GM12878 (cell line): ENCODE measurements around the gene CDK13. TPM values are rescaled to one million over a fixed set of nuclear protein-coding genes. Genes with fewer than 3 reads are reported as not detected.
"Not testable (repeated sequence)": the region's sequence is repeated elsewhere in the genome, so short reads cannot be mapped to it uniquely, and the experiment has no call there.

Experiments used
- ATAC-seq: fragments of 200-7000 bp; cut with Tn5 transposase; 3 replicates; pipeline ENCODE4 v1.9.1; 2020; ENCODE audit warnings: mild to moderate bottlenecking, moderate library complexity
- BruUV-seq: library from RNA; stranded (reverse); fragments of 400-500 nt; replicated peaks from 2 replicates; lab custom pipeline; 2021; lab: Mats Ljungman, UMichigan
- CTCF ChIA-PET: fragments of 300-600 bp; sonication (Branson Sonifier 250); formaldehyde crosslinking; extraction: SDS; loops from one replicate; lab custom pipeline; 2021; ENCODE audit warnings: inconsistent platforms; lab: Yijun Ruan, JAX
- POLR2A ChIA-PET: fragments of 350-600 bp; formaldehyde crosslinking; extraction: SDS; loops from one replicate; lab custom pipeline; 2021; ENCODE audit warnings: inconsistent platforms; lab: Charles Lee
- RAD21 ChIA-PET: fragments of 300-600 bp; sonication (Branson Sonifier 250); formaldehyde crosslinking; loops from one replicate; lab custom pipeline; 2023; ENCODE audit warnings: antibody characterized with exemption; ENCODE audit not compliant: unreplicated experiment; lab: Charles Lee
- SMC1A ChIA-PET: fragments of 300-600 bp; sonication (Branson Sonifier 250); formaldehyde crosslinking; loops from one replicate; lab custom pipeline; 2023; ENCODE audit not compliant: unreplicated experiment, uncharacterized antibody; lab: Charles Lee
- DNase-seq: peaks from one replicate; pipeline ENCODE4 v3.0.0-alpha.2; 2011; ENCODE audit warnings: low read depth, low spot score
- FAIRE-seq: peaks from 3 replicates; lab custom pipeline; 2011; peaks lifted over from hg19 to GRCh38; lab: Jason Lieb, UNC
- H2AFZ ChIP-seq: 2 replicates; pipeline ENCODE4 v1.6.0; 2011; ENCODE audit warnings: low read depth, low read length, control low read depth; ENCODE audit not compliant: control insufficient read depth
- H3K27ac ChIP-seq: 2 replicates; pipeline ENCODE4 v1.5.1; 2011; ENCODE audit warnings: control low read depth; ENCODE audit not compliant: control insufficient read depth, insufficient read depth
- H3K27me3 ChIP-seq, 2 experiments: replicated peaks in 1 of 2; 2 replicates each; pipeline versions ENCODE4 v1.6.0 to v1.6.1; 2011; ENCODE audit warnings: low read length in 1 of 2; ENCODE audit not compliant: control insufficient read depth in 2 of 2, insufficient read depth in 2 of 2
- H3K36me3 ChIP-seq, 2 experiments: 2 replicates each; pipeline ENCODE4 v1.5.1; 2011; ENCODE audit warnings: low read length in 1 of 2; ENCODE audit not compliant: control insufficient read depth in 2 of 2, insufficient read depth in 2 of 2
- H3K4me1 ChIP-seq: 2 replicates; pipeline ENCODE4 v1.6.1; 2011; ENCODE audit warnings: mild to moderate bottlenecking, low read length, moderate library complexity, mixed read lengths; ENCODE audit not compliant: control insufficient read depth, insufficient read depth
- H3K4me2 ChIP-seq: 2 replicates; pipeline ENCODE4 v1.6.0; 2011; ENCODE audit warnings: control low read depth; ENCODE audit not compliant: control insufficient read depth, insufficient read depth
- H3K4me3 ChIP-seq: fragments of 200-600 bp; sonication (generic); 2 replicates; pipeline ENCODE4 v1.5.1; 2016
- H3K79me2 ChIP-seq: 2 replicates; pipeline ENCODE4 v1.6.0; 2011; ENCODE audit warnings: low read length; ENCODE audit not compliant: control insufficient read depth, insufficient read depth
- H3K9ac ChIP-seq: 2 replicates; pipeline ENCODE4 v1.8.0; 2011; ENCODE audit warnings: low read length, control low read depth, mixed read lengths; ENCODE audit not compliant: control insufficient read depth, insufficient read depth
- H3K9me3 ChIP-seq: replicated peaks from 3 replicates; pipeline ENCODE4 v1.5.1; 2011; ENCODE audit warnings: mild to moderate bottlenecking, low read length; ENCODE audit not compliant: control insufficient read depth, insufficient read depth
- H4K20me1 ChIP-seq: 2 replicates; pipeline ENCODE4 v1.6.0; 2011; ENCODE audit not compliant: control insufficient read depth, insufficient read depth
- KLF5 ChIP-seq: fragments of 450-650 bp; IDR thresholded peaks from 2 replicates; pipeline ENCODE4 v1.6.1; 2014; ENCODE audit warnings: mild to moderate bottlenecking; ENCODE audit not compliant: partially characterized antibody
- RCOR1 ChIP-seq: conservative IDR thresholded peaks from 2 replicates; pipeline ENCODE4 v1.6.1; 2012; ENCODE audit warnings: low read depth, low read length, improper control_type of control experiment
- WRNIP1 ChIP-seq: IDR thresholded peaks from 2 replicates; pipeline ENCODE4 v1.6.1; 2011; ENCODE audit warnings: low read depth, low read length, improper control_type of control experiment, borderline replicate concordance
- WGBS: methylation state at CpG from one replicate; pipeline ENCODE4 v1.1.6; 2016; ENCODE audit warnings: low lambda C conversion rate; ENCODE audit not compliant: insufficient replicate concordance, insufficient coverage; ENCODE audit errors: missing lambda C conversion rate; 5-methylcytosine and 5-hydroxymethylcytosine counted together
- in situ Hi-C: fragments of 300-500 bp; cut with MboI; formaldehyde crosslinking; loops from 9 replicates; pipeline ENCODE4 v1.14.3; 2018; ENCODE audit warnings: mixed read lengths
- intact Hi-C: fragments of 100-400 bp; cut with micrococcal nuclease; formaldehyde crosslinking; loops from one replicate; pipeline ENCODE4 v1.14.2; 2022; ENCODE audit not compliant: unreplicated experiment
- polyA plus RNA-seq, 11 experiments: library from polyadenylated mRNA; depleted of rRNA in 4 of 11; unstranded in 6 of 11; stranded (reverse) in 5 of 11; fragments of >200 nt; fragmentation: Nextera tagmentation in 4 of 11; fragmentation: Illumina TruSeq in 1 of 11; extraction: Ambion mirVana in 4 of 11; extraction: Trizol in 1 of 11; gene quantifications; 1 replicate in 1 of 11; 2 replicates in 10 of 11; pipeline versions ENCODE4 v1.2.1 to v1.2.3, GENCODE V29; 2011 to 2016; ENCODE audit warnings: inconsistent platforms in 2 of 11, missing spikeins in 2 of 11, low read depth in 1 of 11
- total RNA-seq, 4 experiments: library from RNA; depleted of rRNA in 3 of 4; stranded (reverse); fragments of >200 nt in 3 of 4; fragmentation: Illumina TruSeq in 1 of 4; extraction: Trizol in 1 of 4; gene quantifications; 2 replicates each; pipeline versions ENCODE4 v1.2.1 to v1.2.3, GENCODE V29; 2013 to 2021

CDK13 gene
- total and polyA plus RNA-seq, 10 of the 15 experiments (the other 5 are each of a cell fraction or from before 2014, with no cell fraction given) = 10.8 to 44.4 (median 28.0) TPM

GRCh38 chr7:40147371-40148246 lies 197.6 kb downstream of the CDK13 start:
- ChIA-PET RAD21 (no interaction called here), SMC1A (no interaction called here), CTCF (no interaction called here), POLR2A (no interaction called here)
- H3K4me1 ChIP-seq = no peaks in the 10 kb centered on the region
- no peaks in the 10 kb centered on the region for H3K9me3 ChIP-seq
- 42% methylated on average over 19 of the region's 19 CpGs for WGBS
- H3K9ac ChIP-seq = no peak overlapping the region
- DNase-seq (no peak), ATAC-seq (no peak), FAIRE-seq (no peak)
- H3K4me3 ChIP-seq = no peak overlapping the region
- BruUV-seq = no TSS peak
- TF ChIP-seq RCOR1 (no peak), WRNIP1 (no peak), KLF5 (no peak)
- intact Hi-C loops = no loop called here
- no peaks in the 10 kb centered on the region for H3K27me3 ChIP-seq
- no peaks in the 10 kb centered on the region for H4K20me1 ChIP-seq
- in situ Hi-C loops = no loop called here
- no peak overlapping the region for H3K4me2 ChIP-seq
- no peaks in the 10 kb centered on the region for H3K36me3 ChIP-seq
- no peaks in the 10 kb centered on the region for H3K79me2 ChIP-seq
- H3K27ac ChIP-seq = no peak overlapping the region
- no peak overlapping the region for H2AFZ ChIP-seq

- ATAC-seq, H3K4me2 ChIP-seq, H2AFZ ChIP-seq, FAIRE-seq, H3K4me3 ChIP-seq, POLR2A ChIA-PET, H3K27ac ChIP-seq, H3K9ac ChIP-seq, H3K79me2 ChIP-seq, in situ Hi-C loops, intact Hi-C loops, H3K36me3 ChIP-seq, H3K9me3 ChIP-seq, CTCF ChIA-PET, SMC1A ChIA-PET, H4K20me1 ChIP-seq, RAD21 ChIA-PET, DNase-seq, H3K4me1 ChIP-seq, H3K27me3 ChIP-seq, BruUV-seq: not testable (repeated sequence)
- 56% methylated on average over 7 of the region's 7 CpGs for WGBS
These were observed 198.2 kb downstream of the CDK13 start for GRCh38 chr7:40148247-40148580.
